Tongue (tissue), 3 donors: ENCODE measurements around the gene TNFRSF18. TPM values are rescaled to one million over a fixed set of nuclear protein-coding genes. Genes with fewer than 3 reads are reported as not detected.
A peak's percentile ranks its signal among the peaks of the same experiment; 100 is the strongest.

Experiments used
- DNase-seq: peaks from one replicate; pipeline ENCODE4 v3.0.0-alpha.2; 2015
- small RNA-seq: library from RNA; depleted of rRNA; stranded (forward); fragments of <200 nt; gene quantifications from one replicate; pipeline ENCODE3, GENCODE V24; 2014; ENCODE audit warnings: low replicate concordance
- total RNA-seq: library from RNA; depleted of rRNA; stranded (reverse); fragments of >200 nt; gene quantifications from one replicate; pipeline ENCODE4 v1.2.3, GENCODE V29; 2014

The TNFRSF18 gene
- total RNA-seq, 1 donor from 2014 or later, result 3.0 TPM

DNA sequence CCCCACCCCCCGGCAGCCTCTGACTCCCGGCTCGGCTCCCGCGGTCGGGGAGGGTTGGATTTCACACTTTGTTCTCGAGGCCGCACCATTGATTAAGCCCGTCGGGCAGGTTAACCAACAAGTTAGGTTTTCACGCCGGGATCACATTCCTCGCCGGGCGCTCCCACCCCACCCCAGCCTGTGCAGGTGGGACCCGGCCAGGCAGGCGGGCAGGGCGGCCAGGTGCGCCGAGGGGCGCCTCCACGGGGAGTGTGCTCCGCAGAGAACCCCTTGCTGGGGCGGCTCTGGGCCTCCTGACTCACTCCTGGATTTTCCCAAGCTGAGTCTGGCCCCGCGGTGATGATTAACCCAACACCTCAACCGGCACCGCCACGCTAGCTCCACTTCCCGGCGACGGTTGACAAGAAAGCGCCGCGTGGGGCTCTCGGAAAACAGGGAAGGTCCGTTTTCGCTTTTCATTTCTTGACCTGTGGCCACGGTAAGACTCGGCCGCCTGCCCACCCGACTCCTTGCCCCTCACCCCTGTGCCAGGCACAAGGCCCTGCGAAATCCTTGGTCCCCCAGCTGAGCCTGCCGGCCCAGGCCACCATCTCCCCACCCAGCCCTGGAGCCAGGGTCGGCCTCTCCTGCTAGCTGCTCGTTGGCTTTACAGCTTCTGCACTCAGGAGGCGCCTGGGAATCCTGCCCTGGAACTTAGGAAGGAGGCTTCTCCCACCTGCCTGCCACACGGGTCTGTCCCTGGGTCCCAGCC lies 41.5 kb downstream of the TNFRSF18 start:
- no peak for DNase-seq

DNA sequence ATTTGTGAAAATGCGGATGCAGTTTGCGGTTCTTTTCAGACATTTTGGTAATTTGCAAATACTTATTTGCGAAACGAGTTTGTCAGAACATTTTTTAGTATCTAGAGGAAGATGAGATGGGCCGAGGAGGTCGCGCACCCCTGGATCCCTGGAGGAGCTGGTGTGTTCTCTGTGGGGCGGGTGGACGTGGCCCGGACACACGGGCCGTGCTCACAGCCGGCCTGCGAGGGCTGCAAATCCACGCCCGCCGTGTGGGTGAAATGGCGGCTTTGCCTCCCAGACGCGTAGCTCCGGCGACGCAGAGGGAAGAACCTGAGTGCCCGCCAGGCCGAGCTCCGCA lies 42.1 kb downstream of the TNFRSF18 start:
- no peak for DNase-seq

- no peak for DNase-seq
Observed at GRCh38 chr1:1163538-1164070, 42.8 kb downstream of the TNFRSF18 start.

DNA sequence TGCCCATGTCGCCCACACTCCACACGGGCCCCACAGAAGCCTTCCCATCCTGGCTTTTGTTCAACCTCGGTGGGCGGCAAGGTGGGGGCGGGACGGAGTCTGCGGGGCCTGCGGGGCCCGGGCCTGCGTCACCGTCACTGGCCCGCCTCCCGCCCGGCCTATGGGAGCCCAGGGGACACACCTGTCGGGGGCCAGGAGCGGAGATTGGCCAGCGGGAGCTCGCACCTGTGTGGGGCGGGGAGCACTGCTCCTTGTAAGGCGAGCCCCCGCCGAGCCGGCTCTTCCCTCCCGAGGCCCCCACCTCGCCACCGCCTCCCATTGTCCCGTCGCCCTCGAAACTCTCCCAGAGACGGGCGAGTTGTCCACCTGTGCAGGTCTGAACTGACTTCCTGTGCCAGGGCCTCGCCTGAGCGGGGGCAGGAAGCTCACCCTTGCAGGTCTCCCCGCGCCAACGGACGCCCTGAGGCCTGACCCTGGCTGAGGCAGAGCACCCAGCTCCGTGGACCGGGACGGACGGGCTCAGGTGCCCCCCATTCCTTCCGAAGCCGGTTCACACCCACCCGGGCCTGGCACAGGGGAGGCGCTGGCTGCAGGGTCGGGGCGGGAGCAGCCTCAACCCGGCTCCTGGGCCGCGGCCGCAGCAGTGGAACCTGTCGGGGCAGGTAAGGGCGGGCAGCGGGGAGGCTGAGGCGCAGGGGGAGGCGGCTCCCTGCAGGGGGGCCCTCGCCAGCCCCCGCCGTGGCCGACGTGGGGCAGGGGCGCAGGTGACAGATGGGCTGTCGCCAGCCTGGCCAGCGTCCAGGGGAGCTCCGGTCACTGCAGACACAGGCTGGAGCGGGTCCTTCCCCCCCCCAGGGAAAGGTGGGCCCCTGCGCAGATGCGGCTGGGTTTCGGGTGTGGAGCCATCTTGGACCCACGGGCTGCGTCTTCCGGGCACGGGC lies 43.5 kb downstream of the TNFRSF18 start:
- DNase-seq, result peak; percentile 30

- no peak for DNase-seq
Observed at GRCh38 chr1:1161683-1162079, 44.7 kb downstream of the TNFRSF18 start.

GRCh38 chr1:1161078-1161682 lies 45.2 kb downstream of the TNFRSF18 start:
- no peak for DNase-seq

- DNase-seq, result no peak
Observed at GRCh38 chr1:1160281-1160930, 46.0 kb downstream of the TNFRSF18 start.

GRCh38 chr1:1157914-1158710 lies 48.3 kb downstream of the TNFRSF18 start:
- DNase-seq, result peak; percentile 64

DNA sequence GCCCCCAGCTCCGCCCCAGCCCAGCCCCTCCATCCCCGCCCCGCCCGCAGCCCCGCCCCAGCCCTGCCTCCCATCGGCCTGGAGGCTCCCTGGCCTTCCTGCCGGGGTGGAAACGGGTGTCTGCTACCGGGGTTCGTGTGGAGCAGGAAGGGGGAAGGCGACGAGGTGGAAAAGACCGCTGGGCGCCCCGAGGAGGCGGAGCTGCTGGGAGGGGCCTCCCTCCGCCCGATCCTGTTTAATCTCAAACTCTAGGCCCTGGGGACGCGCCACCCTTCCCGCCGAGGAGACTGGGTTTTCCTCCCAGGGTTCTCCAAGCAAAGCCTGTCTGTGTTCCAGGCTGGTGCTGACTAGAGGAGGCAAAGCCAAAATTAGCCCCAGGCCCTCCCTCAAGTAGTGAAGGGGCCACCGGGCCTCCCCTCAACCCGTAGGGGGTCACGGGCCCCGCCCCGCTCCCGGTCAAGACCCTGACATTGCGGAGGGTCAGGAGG lies 48.9 kb downstream of the TNFRSF18 start:
- DNase-seq, result peak; percentile 85

- no peak for DNase-seq
Observed at GRCh38 chr1:1157033-1157365, 49.4 kb downstream of the TNFRSF18 start.

GRCh38 chr1:1156140-1157032 lies 50.0 kb downstream of the TNFRSF18 start:
- DNase-seq, result no peak

GRCh38 chr1:1155258-1155657 lies 51.1 kb downstream of the TNFRSF18 start:
- DNase-seq, result no peak

DNA sequence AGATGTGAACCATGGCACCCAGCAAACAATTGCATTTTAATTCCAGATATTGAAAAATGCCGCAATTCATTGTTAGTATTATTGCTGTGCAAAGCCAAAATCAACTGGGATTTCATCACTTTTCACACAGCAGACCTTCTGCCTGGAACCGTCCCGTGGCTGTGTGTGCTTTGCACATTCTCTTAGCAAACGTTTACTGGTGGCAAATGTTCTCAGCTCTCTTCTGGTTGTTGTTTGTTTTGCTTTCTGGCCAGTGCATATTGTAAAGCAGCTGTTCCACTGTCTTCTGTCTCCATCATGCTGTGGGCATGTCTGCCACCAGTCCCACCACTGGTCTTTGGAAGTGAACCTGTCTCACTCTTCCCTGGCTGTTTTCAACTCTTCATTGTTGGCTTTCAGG lies 52.5 kb downstream of the TNFRSF18 start:
- no peak for DNase-seq

Small RNAs within 50 kb of the gene (small RNA-seq; reads per million reads assigned to genes)
- gene MIR200A (56.2 reads per million, percentile 96 among the genes with 10 or more reads in this experiment), gene MIR200B (201 reads per million, percentile 97 among the genes with 10 or more reads in this experiment), gene MIR429 (108 reads per million, percentile 97 among the genes with 10 or more reads in this experiment)

Other genes with a start within 250 kb of the TNFRSF18 start
- gene NOC2L, start 247.3 kb downstream of the TNFRSF18 start, total RNA-seq, result 56.0 TPM
- gene KLHL17, start 246.0 kb downstream of the TNFRSF18 start, total RNA-seq, result 7.5 TPM
- gene PLEKHN1, start 240.1 kb downstream of the TNFRSF18 start, total RNA-seq, result 6.3 TPM
- 38.4 TPM for gene PERM1, start 224.5 kb downstream of the TNFRSF18 start, total RNA-seq
- gene HES4, start 206.5 kb downstream of the TNFRSF18 start, total RNA-seq, result 21.2 TPM
- 8.0 TPM for gene ISG15, start 193.1 kb downstream of the TNFRSF18 start, total RNA-seq
- 57.2 TPM for gene AGRN, start 186.5 kb downstream of the TNFRSF18 start, total RNA-seq
- gene RNF223, start 132.3 kb downstream of the TNFRSF18 start, total RNA-seq, result 0.62 TPM
- 3.8 TPM for gene C1orf159, start 90.5 kb downstream of the TNFRSF18 start, total RNA-seq
- gene TTLL10, start 32.7 kb downstream of the TNFRSF18 start, total RNA-seq, result 0.41 TPM
- gene TNFRSF4, start 7.6 kb upstream of the TNFRSF18 start, total RNA-seq, result 2.9 TPM
- gene SDF4, start 25.4 kb upstream of the TNFRSF18 start, total RNA-seq, result 69.1 TPM
- gene B3GALT6, start 25.6 kb upstream of the TNFRSF18 start, total RNA-seq, result 16.5 TPM
- gene C1QTNF12, start 40.1 kb upstream of the TNFRSF18 start, total RNA-seq, result 6.3 TPM
- gene UBE2J2, start 67.3 kb upstream of the TNFRSF18 start, total RNA-seq, result 34.6 TPM
- 4.8 TPM for gene SCNN1D, start 73.8 kb upstream of the TNFRSF18 start, total RNA-seq
- gene ACAP3, start 101.3 kb upstream of the TNFRSF18 start, total RNA-seq, result 73.3 TPM
- gene PUSL1, start 102.0 kb upstream of the TNFRSF18 start, total RNA-seq, result 15.1 TPM
- 61.5 TPM for gene INTS11, start 118.1 kb upstream of the TNFRSF18 start, total RNA-seq
- gene CPTP, start 118.2 kb upstream of the TNFRSF18 start, total RNA-seq, result 17.5 TPM
- 1.9 TPM for gene TAS1R3, start 124.7 kb upstream of the TNFRSF18 start, total RNA-seq
- 82.8 TPM for gene DVL1, start 142.8 kb upstream of the TNFRSF18 start, total RNA-seq
- gene MXRA8, start 152.0 kb upstream of the TNFRSF18 start, total RNA-seq, result 95.3 TPM
- 75.3 TPM for gene AURKAIP1, start 168.6 kb upstream of the TNFRSF18 start, total RNA-seq
- gene CCNL2, start 192.7 kb upstream of the TNFRSF18 start, total RNA-seq, result 174 TPM
- gene MRPL20, start 200.7 kb upstream of the TNFRSF18 start, total RNA-seq, result 101 TPM
- gene ANKRD65, start 214.7 kb upstream of the TNFRSF18 start, total RNA-seq, result 13.4 TPM
- gene VWA1, start 229.1 kb upstream of the TNFRSF18 start, total RNA-seq, result 39.3 TPM
- gene ATAD3C, start 243.1 kb upstream of the TNFRSF18 start, total RNA-seq, result 1.3 TPM